ENCODE measurements around the gene ABCC4.

The ABCC4 gene

GRCh38 chr13:95255072-95255732 is 46.0 kb downstream of the ABCC4 start:
- DNase-seq, result no peak

DNA sequence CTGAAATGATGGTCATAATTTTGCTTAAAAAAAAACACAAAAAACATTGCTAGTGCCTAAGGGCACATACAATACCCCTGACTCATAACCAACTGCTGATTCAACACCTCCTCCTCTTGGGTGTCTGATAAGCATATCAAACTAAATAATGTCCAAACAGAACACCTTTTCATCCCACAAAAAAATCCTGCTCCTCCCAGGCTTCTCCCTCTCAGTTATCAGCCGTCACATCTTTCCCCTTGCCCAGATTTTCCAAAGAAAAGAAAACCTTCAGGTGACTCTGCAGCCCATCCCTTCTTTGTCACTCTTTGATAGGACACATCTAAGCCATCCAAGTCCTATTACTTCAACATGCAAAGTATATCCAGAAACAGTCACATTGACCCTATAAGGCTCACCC is 46.9 kb downstream of the ABCC4 start:
- DNase-seq, result no peak

DNA sequence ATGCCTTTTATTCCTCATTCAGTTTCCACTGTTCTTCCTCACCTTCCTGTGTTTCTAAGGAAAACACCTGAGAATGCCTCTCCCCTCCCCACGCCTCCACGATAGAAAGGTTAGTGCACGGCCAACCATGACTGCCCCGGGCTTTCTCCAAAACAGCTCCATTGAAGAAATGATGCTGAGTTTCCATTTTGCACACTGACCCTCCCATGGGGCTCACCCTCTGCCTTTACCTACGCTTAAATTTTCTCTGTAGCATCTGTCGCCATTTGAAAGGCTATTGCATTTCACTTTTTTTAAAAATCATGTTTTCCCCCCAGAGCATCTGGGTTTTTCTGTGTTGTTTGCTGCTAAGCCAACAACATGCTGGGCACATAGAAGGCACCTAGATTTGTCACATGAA is 48.2 kb downstream of the ABCC4 start:
- DNase-seq, result no peak

DNA sequence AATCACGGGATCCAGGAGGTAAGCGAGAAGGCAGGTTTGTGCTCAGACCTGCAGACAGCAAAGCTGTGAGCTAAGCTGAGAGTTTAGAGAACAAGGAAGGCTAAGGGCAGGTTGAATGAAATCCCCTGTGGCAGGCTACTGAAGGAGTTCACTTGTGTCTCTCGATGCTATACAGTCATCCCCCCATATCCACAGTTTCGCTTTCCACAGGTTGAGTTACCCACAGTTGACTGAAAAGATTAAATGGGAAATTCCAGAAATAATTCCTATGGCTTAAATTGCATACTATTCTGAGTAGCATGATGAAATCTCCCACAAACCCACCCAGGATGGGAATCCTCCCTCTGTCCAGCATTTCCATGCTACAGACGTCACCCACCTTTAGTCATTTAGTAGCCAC is 49.6 kb downstream of the ABCC4 start:
- DNase-seq, result no peak

DNA sequence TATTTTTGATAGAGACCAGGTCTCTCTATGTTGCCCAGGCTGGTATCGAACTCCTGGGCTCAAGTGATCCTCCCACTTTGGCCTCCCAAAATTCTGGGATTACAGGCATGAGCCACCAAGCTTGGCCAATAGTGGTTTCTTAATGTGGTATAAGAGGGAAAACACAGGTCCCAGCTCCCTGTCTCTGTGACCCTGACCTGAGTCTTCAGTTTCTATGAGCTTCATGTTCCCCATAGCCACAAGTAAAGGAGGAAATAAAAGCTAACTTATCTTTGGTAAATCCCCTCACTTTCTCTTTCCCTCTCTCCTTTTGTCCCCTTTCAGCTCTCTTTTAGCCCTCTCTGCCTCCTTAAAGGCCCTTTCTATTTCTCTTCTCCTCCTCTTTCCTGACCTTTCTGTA is 50.3 kb downstream of the ABCC4 start:
- no peak for DNase-seq

- no peak for DNase-seq
Observed at GRCh38 chr13:95248953-95249352, 52.3 kb downstream of the ABCC4 start.

DNA sequence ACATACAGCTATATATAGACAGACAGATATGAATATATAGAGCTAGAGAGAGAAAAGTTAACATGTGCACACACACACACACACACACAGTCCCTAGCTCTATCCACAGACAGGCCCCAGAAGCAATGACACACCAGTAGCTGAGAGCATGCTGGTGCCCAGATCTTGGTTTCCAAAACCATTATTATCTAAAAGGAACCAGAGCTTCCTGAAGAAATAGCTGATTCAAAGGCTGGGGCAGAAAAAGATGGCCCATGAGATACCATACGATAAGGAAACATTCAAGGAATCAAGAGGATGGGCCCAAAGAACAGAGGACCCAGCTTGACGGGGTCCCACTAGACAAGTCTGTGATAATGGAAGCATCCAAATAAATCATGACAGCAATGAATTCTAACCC is 53.4 kb downstream of the ABCC4 start:
- DNase-seq, result no peak

DNA sequence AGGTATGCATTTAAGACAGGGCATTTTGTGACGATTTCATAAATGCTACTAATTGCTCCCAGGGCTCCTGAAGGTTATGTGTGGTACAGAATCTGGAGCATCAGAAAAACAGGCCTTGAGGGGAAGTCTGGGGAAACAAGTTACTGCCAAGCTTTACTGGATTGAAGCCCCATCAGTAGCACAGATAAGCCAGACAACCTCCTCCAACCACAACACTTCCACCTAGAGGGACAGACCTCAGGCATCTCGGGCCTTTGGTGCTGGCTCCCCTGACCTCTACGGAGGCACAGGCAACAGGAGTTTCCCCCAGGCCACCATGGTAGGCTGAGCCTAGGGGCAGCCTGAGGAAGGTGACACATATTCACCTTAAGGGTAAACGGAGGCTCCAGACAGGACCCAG is 54.1 kb downstream of the ABCC4 start:
- no peak for DNase-seq

GRCh38 chr13:95246292-95247082 is 54.8 kb downstream of the ABCC4 start:
- DNase-seq, result no peak

DNA sequence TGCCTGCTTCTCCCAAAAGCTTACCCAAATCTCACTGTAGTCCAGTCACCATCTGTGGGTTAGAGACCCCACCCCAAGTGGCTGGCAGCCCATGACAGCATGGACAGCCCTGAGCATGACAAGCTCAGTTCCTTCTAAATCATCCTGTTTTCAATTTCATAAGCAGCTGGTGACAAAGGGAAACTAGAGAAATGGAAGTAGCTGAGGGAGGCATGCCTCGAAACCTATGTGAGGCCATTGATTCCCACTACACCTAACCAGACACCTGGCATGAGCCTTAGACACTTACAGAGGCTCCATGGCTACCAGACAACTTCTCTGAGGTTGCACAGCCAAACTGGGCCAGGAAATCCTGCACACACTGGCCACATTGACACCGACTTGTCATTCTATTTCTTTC is 56.2 kb downstream of the ABCC4 start:
- no peak for DNase-seq

- DNase-seq, result no peak
Observed at GRCh38 chr13:95243207-95243606, 58.0 kb downstream of the ABCC4 start.

DNA sequence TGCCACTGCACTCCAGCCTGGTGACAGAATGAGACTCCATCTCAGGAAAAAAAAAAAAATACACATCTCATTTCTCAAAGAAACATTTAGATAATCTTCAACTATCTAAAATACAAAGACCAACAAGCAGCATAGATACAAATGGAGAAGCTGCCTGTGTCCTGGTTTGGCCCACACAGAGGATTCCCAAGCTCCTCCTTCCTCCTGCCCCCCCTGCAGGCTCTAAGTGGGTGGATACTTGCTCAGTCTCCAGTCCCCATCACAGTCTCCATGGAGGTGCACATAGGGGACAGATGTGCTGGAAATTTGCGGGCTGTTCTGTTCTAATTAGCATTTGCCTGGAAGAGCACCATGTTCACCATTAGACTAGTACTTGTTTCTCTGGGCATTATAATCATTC is 59.9 kb downstream of the ABCC4 start:
- no peak for DNase-seq

- no peak for DNase-seq
Observed at GRCh38 chr13:95239283-95239682, 62.0 kb downstream of the ABCC4 start.

DNA sequence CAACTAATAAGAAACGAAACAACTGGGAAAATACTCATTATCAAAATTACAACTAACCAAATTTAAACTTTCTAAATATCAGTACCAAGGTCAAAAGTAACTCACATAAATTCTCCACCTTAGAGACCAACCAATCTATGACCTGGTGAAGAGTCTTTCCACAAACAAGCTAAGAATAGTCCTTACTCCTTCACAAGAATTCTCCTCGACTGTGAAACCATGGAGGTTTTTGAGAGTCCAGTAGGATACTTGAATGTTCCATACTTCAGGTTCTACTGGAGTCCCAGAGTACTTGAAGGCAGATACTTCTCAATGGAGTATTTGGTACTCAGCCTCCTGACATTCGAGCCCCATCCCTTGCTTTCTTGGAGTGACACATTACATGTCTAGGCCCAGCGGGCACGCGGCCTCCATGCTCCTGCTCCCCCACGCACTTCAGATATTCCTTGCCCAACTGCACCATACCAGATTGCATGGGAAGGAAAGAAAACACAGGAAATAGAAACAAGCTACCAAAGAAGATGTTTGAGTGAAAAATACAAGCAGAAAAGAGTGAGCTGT is 63.9 kb downstream of the ABCC4 start:
- no peak for DNase-seq

DNA sequence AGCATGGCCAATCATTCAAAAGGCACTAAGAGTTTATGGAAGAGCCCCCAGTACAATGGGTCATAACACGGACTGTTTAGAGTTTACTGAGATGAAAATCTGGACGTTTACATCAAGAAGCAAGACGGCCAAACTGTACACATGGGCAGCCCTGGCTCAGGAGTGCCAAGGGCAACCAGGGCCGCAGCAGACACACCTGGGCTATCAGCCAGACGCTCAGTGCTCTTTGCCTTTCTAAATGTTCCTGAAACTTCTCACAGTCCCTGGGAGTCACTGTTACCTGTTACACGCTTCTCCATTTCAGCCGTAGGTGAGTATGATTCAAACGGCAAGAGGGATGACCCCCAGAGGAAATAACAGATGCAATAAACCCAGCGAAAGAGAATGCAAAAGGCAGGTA is 64.5 kb downstream of the ABCC4 start:
- DNase-seq, result no peak

DNA sequence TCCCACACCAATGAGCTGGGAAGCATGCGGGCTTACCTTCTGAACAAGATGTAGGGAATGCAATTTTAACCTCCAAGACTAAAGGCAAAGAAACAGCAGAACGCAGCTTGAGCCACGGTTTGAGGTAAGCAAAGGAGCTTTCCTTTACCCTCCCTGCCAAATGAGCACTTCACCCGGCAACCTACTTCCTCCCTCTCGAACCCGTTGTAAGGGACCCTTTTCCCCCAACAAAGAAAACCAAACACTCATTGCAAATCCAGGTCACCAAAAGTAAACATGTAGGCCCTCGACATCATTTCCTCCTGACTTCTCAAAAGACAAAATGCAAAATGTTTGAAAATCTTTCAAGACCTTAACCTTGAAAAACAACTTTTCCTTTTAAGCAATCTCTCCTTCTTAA is 65.3 kb downstream of the ABCC4 start:
- DNase-seq, result no peak

DNA sequence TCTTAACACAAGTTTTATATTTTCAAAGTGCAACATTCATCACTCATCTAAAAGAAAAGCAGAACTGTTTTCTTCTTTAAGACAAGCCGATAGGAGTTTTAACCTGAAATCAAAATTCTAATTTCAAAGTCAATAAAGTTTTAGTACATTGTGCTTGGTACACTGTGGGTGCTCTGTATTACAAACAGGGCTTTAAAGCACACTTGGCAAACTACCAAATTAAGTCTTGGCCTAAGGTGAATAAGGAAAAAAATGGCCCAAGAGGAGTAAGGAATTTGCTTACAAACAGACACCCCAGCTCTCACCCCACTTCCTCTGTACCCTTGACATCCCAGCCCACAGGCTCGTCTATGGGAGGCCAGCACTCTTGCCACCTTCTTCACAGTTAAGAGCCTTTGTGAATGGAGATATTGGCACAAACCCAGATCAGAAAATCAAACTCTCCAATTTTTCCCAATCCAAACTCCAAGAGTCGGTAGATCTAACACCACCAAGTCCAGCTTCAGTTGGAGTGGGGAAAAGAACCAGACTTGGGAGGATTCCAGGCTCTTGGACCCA is 66.0 kb downstream of the ABCC4 start:
- no peak for DNase-seq

- DNase-seq, result no peak
Observed at GRCh38 chr13:95234242-95234641, 67.0 kb downstream of the ABCC4 start.

DNA sequence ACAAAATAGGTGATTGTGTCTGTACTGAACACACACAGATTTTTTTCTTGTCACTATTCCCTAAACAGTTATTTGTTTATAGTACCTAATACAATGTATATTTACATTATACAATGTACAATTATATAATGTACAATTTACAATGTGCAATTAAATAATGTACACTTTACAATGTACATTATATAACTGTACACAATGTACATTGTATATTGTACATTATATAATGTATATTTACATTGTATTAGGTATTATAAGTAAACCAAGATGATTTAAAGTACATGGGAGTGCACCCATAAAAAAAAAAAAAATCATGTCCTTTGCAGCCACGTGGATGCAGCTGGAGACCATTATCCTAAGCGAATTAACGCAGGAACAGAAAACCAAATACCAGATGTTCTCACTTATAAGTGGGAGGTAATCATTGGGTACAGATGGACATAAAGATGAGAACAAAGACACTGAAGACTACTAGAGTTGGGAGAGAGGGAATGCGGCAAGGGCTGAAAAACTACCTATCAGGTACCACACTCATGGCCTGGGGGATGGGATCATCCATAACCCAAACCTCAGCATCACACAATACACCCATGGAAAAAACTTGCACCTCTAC is 68.1 kb downstream of the ABCC4 start:
- DNase-seq, result no peak

DNA sequence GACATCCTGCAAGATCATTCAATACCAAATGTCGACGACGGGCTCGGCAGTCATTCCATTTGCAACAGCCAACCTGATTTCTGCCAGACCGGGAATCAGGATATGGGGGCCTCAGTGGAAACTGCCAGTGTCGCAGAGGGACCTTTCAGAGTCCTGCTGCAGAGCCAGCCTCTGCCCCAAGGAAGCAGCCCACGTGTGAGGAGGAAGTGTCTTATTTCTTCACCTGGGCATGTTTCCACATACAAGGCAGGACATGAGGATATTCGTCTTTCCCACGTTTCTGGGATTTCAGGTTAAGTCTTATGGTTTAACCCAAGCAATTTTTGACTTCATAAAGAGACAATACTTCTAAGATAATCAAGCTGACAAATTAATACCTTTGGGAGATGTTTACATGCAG is 69.9 kb downstream of the ABCC4 start:
- DNase-seq, result no peak

DNA sequence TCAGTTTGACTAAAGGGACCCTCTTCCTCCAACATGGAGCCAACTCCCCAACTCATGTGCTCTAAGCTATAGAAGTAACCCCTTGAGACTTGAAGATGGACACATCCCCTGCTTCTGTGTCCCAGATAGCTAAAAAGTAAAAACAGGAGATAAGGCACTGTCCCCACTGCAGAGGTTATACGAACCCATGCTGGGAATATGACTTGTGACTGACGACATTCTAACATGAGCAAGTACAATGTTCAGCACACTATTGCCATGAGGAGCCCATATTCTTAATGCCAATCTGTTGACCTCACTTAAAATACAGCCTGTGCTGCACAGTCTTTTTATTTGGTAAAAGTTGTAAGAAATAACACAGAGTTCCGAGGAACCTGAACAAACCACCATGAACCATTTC is 71.4 kb downstream of the ABCC4 start:
- no peak for DNase-seq

DNA sequence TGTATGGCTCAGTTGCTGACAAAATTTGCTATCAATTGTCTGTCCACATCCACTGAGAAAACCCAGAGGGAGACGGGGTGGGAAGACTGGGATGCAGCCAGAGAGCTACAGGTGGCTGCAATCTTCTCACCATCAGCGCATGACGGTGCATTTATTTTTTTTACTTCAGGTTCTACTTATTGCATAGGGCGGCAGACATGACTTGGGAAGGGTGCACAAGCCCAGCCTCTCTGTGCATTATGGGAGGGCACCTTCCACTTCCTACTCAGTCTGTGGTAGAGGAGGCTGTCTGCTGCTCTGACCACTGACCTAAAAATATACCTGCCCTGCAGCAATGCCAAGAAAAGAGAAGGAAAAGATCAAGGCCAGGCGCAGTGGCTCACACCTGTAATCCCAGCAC is 73.1 kb downstream of the ABCC4 start:
- DNase-seq, result no peak

- no peak for DNase-seq
Observed at GRCh38 chr13:95226932-95227695, 74.1 kb downstream of the ABCC4 start.
